Kidney glomerular epithelial cell (primary cell): Measurements from ENCODE around the gene OLFML1.

ENCODE experiments used
- DNase-seq: peaks from one replicate; lab custom pipeline; 2025; lab: John Stamatoyannopoulos, UW

OLFML1 gene

GRCh38 chr11:7480113-7480512 lies 5.2 kb upstream of the OLFML1 start:
- DNase-seq: no peak

- DNase-seq: no peak
These were observed 1.2 kb upstream of the OLFML1 start for GRCh38 chr11:7484131-7484530.

GRCh38 chr11:7484645-7485044 lies 661 bp upstream of the OLFML1 start:
- peak; percentile 44 for DNase-seq

GRCh38 chr11:7486098-7486780 lies 933 bp downstream of the OLFML1 start:
- no peak for DNase-seq

- no peak for DNase-seq
These were observed 1.5 kb downstream of the OLFML1 start for GRCh38 chr11:7486781-7487140.

GRCh38 chr11:7487360-7487759 lies 2.1 kb downstream of the OLFML1 start:
- DNase-seq: no peak

GRCh38 chr11:7488681-7489080 lies 3.4 kb downstream of the OLFML1 start:
- DNase-seq: no peak

- no peak for DNase-seq
These were observed 4.1 kb downstream of the OLFML1 start for GRCh38 chr11:7489376-7489775.

- DNase-seq: no peak
These were observed 4.7 kb downstream of the OLFML1 start for GRCh38 chr11:7490054-7490453.

GRCh38 chr11:7490535-7490934 lies 5.2 kb downstream of the OLFML1 start:
- no peak for DNase-seq

GRCh38 chr11:7492253-7492652 lies 6.9 kb downstream of the OLFML1 start:
- DNase-seq: no peak

- no peak for DNase-seq
These were observed 8.4 kb downstream of the OLFML1 start for GRCh38 chr11:7493670-7494069.

GRCh38 chr11:7494086-7494745 lies 8.9 kb downstream of the OLFML1 start:
- no peak for DNase-seq

- DNase-seq: no peak
These were observed 10.7 kb downstream of the OLFML1 start for GRCh38 chr11:7495882-7496551.

- no peak for DNase-seq
These were observed 12.9 kb downstream of the OLFML1 start for GRCh38 chr11:7498193-7498592.

GRCh38 chr11:7499081-7499480 lies 13.8 kb downstream of the OLFML1 start:
- no peak for DNase-seq

- DNase-seq: no peak
These were observed 14.9 kb downstream of the OLFML1 start for GRCh38 chr11:7500251-7500650.

GRCh38 chr11:7501251-7501650 lies 15.9 kb downstream of the OLFML1 start:
- DNase-seq: no peak

GRCh38 chr11:7501894-7502293 lies 16.6 kb downstream of the OLFML1 start:
- no peak for DNase-seq

GRCh38 chr11:7506243-7506642 lies 20.9 kb downstream of the OLFML1 start:
- no peak for DNase-seq

- DNase-seq: no peak
These were observed 22.8 kb downstream of the OLFML1 start for GRCh38 chr11:7508087-7508486.

GRCh38 chr11:7509966-7510365 lies 24.7 kb downstream of the OLFML1 start:
- DNase-seq: no peak

GRCh38 chr11:7511401-7511800 lies 26.1 kb downstream of the OLFML1 start:
- no peak for DNase-seq
